KBM-7 (cell line): ENCODE measurements around the gene PLXNA1.

Source experiments
- DNase-seq: peaks from one replicate; pipeline ENCODE4 v3.0.0-alpha.2; 2015
- in situ Hi-C: fragments of 300-500 bp; cut with MboI; formaldehyde crosslinking; loops from 2 replicates; pipeline ENCODE4 v1.14.3; 2020; ENCODE audit warnings: low sequenced_read_pairs, low pct_unique_long_range_greater_than_20kb, mixed read lengths

The PLXNA1 gene

DNA sequence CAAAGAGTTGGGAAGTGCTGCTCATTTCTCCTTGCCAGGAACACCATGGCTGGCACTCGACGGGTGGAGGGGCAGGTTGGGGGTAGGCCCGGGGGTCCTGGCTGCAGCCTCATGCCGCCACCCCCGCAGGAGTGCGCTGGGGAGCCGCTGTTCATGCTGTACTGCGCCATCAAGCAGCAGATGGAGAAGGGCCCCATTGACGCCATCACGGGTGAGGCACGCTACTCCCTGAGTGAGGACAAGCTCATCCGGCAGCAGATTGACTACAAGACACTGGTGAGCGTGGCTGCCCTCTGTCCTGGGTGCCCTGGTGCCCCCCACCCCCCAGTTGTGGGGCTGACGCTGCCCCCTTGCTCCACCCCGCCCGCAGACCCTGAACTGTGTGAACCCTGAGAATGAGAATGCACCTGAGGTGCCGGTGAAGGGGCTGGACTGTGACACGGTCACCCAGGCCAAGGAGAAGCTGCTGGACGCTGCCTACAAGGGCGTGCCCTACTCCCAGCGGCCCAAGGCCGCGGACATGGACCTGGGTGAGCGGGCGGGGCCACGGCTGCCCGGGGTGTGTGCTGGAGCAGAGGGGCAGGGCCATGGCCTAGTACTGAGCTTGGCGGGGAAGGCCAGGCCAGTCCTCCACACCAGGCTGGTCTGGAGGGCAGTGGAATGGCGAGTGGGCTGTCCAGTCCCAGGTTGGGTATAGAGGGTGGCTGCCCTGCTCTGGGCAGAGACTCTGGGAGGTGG lies 45.1 kb downstream of the PLXNA1 start:
- in situ Hi-C loops, result no loop called here

DNA sequence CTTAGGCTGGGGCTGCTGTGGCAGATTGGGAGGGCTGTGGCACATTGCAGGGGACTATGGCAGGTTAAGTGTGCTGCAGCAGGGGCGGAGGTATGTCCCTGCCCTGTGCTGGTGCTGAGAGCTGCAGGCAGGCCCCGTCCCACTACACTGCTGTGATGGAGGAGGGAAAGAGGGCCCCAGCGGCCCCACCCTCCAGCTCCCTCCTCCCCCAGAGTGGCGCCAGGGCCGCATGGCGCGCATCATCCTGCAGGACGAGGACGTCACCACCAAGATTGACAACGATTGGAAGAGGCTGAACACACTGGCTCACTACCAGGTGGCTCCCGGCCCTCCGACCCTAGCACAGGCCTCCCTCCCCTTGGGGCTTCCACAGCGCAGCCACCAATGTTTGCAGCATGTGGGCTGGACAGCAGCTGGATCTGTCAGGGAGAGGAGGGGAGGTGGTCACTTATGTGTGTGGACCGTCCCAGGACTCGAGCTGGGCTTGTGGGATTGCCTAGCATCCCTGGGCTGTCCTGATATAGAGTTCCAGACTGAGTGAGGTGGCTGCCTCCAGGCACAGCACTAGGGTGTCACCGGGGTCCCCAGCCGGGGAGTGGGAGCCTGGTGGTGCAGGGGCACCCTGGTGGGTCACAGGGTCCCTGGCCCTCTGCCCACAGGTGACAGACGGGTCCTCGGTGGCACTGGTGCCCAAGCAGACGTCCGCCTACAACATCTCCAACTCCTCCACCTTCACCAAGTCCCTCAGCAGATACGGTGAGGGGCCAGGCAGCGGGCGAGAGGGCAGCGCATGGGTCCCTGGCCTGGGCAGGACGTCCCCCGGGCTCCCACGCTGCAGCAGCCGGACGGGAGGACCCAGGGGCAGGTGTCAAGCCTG lies 46.1 kb downstream of the PLXNA1 start:
- in situ Hi-C loops, result no loop called here
- no peak for DNase-seq

More for the DNA sequence above, 45.1 kb downstream of the PLXNA1 start:
- DNase-seq, result no peak

DNA sequence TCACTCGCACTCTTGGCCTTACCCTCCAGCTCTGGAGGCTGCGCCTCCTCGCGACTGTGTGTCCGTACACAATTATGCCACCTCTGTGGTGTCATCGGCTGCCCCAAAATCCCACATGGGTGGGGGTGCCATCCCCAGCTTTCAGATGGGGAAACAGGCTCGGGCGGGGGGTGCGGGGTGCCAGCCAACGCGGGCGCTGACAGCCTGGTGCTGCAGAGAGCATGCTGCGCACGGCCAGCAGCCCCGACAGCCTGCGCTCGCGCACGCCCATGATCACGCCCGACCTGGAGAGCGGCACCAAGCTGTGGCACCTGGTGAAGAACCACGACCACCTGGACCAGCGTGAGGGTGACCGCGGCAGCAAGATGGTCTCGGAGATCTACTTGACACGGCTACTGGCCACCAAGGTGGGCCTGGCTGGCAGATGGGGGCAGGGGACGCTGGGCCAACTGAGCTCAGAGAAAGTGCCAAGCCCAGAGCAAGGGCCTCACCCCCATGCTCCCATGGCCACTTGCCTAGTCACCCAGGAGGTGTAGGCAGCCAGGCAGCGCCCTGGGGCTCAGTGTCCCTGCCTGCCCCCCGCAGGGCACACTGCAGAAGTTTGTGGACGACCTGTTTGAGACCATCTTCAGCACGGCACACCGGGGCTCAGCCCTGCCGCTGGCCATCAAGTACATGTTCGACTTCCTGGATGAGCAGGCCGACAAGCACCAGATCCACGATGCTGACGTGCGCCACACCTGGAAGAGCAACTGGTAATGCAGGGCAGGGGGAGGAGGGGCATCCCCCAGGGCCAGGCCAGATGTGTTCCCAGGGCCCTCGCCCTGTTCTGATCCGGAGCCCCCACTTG lies 47.0 kb downstream of the PLXNA1 start:
- no peak for DNase-seq

DNA sequence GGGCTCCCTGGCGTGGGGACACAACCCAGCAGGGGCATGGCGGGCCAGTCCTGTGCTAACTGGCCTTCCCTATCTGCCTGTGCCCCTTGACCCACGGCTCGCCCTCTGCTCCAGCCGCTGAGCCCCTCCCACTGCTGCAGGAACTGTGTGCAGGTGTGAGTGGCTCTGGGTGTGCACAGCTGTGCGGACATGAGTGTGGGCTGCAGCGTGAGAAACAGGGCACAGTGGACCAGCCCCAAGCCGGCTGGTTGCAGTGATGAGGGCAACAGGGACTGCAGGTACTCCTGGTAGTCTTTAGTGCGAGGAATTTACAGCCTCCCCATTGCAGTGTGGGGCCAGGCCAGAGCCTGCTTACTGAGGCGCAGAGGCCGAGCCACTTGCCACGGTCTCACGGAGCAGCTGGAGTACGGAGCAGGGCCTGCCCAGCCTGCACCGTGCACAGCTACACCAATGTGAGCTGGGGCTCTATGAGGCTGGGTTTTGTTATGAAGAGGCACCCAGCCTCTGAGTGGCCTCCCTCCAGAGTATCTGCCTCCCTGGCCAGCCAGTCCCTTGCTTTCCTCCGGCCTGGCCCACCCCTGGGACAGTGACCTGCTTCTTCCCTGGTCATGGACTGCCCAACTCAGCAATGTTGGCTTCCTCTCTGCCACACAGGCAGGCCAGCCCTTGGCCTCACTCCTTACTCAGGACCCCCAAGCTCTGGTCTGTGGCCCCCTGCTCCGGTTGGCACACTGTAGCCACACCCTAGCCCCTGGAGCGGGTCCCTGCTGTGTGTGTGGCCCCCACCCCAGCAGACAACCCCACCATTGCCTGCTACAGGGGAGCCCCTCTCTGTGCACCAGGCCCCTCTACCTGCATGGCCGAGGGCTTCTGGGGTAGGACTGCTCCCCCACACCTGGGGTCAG lies 47.8 kb downstream of the PLXNA1 start:
- in situ Hi-C loops, result no loop called here
- no peak for DNase-seq

More for the DNA sequence above, 47.0 kb downstream of the PLXNA1 start:
- in situ Hi-C loops, result no loop called here

DNA sequence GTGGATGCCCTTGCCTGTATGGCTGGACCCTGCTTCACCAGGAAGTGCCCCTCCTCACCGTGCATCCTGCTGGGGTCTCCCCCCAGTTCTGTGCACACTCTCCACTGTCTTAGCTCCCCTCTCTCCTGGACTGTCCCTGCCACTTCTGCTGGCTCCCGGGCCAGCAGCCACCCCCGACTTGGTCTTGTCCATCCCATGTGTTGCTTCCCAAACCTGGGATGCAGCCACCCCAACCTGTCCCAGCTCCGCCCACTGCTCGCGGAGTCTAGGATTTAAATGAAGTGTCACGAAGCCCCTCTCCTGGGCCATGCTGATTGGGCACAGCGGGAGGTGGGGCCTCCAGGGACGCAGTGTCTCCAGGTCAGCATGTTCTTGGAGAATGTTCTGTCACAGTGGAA lies 48.5 kb downstream of the PLXNA1 start:
- in situ Hi-C loops, result no loop called here

DNA sequence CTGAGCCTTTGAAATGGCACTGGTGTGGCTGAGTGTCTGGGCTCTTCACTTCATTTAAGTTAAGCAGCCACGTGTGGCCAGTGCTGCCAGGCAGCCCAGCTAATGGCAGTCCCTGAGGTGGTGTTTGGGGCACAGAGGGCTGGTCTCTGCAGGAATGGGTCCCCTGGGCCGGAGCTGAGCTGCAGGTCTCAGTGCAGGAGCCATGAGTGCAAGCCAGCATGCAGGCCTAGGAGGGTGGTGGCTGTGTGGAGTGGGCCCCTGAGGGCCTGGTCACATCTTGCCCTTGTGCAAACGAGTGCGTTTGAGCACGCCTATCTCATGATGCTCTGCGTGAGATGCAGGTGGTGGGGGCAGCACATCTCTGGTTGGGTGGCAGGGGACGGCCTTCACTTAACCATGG lies 48.9 kb downstream of the PLXNA1 start:
- in situ Hi-C loops, result no loop called here
- DNase-seq, result no peak

More for the DNA sequence above, 48.5 kb downstream of the PLXNA1 start:
- DNase-seq, result no peak

DNA sequence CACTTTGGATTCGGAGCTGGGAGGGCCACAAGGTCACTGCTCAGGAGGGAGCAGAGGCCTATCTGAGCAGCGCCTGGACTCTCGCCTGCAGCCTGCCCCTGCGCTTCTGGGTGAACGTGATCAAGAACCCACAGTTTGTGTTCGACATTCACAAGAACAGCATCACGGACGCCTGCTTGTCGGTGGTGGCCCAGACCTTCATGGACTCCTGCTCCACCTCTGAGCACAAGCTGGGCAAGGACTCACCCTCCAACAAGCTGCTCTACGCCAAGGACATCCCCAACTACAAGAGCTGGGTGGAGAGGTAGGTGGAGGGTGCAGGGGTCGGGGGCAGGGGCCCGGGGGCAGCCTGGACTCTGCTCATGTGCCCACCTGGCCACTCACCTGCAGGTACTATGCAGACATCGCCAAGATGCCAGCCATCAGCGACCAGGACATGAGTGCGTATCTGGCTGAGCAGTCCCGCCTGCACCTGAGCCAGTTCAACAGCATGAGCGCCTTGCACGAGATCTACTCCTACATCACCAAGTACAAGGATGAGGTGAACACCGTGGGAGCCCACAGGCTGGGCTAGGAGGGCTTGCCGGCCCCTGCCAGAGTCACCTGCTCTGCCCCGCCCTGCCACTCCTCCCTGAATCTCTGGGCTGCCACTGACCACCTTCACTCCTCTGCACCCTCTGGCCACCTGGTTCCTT lies 49.5 kb downstream of the PLXNA1 start:
- in situ Hi-C loops, result no loop called here
- DNase-seq, result no peak
